ENCODE results near the gene RAMP1.
A peak's percentile ranks its signal among the peaks of the same experiment; 100 is the strongest.
"Not testable (repeated sequence)": the region's sequence is repeated elsewhere in the genome, so short reads cannot be mapped to it uniquely, and the experiment has no call there.

The RAMP1 gene

GRCh38 chr2:237866101-237866621 lies 6.7 kb downstream of the RAMP1 start:
- H3K4me3 ChIP-seq (replicated peaks; ENCODE audit: low read depth, low read length) = no peak overlapping the region
- peak; percentile 64 for DNase-seq (ENCODE audit: low read depth)
- no peak for TF ChIP-seq CTCF (IDR thresholded peaks at IDR 0.05; ENCODE audit: low read length, missing control alignments)

GRCh38 chr2:237867465-237867864 lies 8.0 kb downstream of the RAMP1 start:
- no peak for DNase-seq (ENCODE audit: low read depth)
- H3K4me3 ChIP-seq (replicated peaks; ENCODE audit: low read depth, low read length) = no peak overlapping the region
- TF ChIP-seq CTCF (IDR thresholded peaks at IDR 0.05; ENCODE audit: low read length, missing control alignments) = no peak

GRCh38 chr2:237868074-237868473 lies 8.7 kb downstream of the RAMP1 start:
- not testable (repeated sequence) for H3K4me3 ChIP-seq (replicated peaks; ENCODE audit: low read depth, low read length); DNase-seq (ENCODE audit: low read depth)

GRCh38 chr2:237868631-237869342 lies 9.4 kb downstream of the RAMP1 start:
- no peak overlapping the region for H3K4me3 ChIP-seq (replicated peaks; ENCODE audit: low read depth, low read length)
- DNase-seq (ENCODE audit: low read depth) = peak; percentile 83
- TF ChIP-seq CTCF (IDR thresholded peaks at IDR 0.05; ENCODE audit: low read length, missing control alignments) = no peak

GRCh38 chr2:237869343-237870102 lies 10.1 kb downstream of the RAMP1 start:
- no peak for TF ChIP-seq CTCF (IDR thresholded peaks at IDR 0.05; ENCODE audit: low read length, missing control alignments)
- H3K4me3 ChIP-seq (replicated peaks; ENCODE audit: low read depth, low read length) = no peak overlapping the region
- no peak for DNase-seq (ENCODE audit: low read depth)

GRCh38 chr2:237870126-237870525 lies 10.7 kb downstream of the RAMP1 start:
- DNase-seq (ENCODE audit: low read depth) = no peak
- TF ChIP-seq CTCF (IDR thresholded peaks at IDR 0.05; ENCODE audit: low read length, missing control alignments) = no peak
- no peak overlapping the region for H3K4me3 ChIP-seq (replicated peaks; ENCODE audit: low read depth, low read length)

GRCh38 chr2:237870754-237871651 lies 11.6 kb downstream of the RAMP1 start:
- no peak overlapping the region for H3K4me3 ChIP-seq (replicated peaks; ENCODE audit: low read depth, low read length)
- no peak for DNase-seq (ENCODE audit: low read depth)
- no peak for TF ChIP-seq CTCF (IDR thresholded peaks at IDR 0.05; ENCODE audit: low read length, missing control alignments)

Data from fibroblast of pulmonary artery (primary cell).